T47D (cell line): Measurements from ENCODE around the gene ENAM.
"Not testable (repeated sequence)": the region's sequence is repeated elsewhere in the genome, so short reads cannot be mapped to it uniquely, and the experiment has no call there.

ENCODE experiments used
- DNase-seq, 2 experiments: peaks; one replicate each; pipeline versions ENCODE4 v3.0.0 to v3.0.0-alpha.2; 2011 to 2012; ENCODE audit warnings: low read depth in 1 of 2, low spot score in 1 of 2
- JUND ChIP-seq: IDR thresholded peaks from 2 replicates; pipeline ENCODE4 v1.6.1; 2012; ENCODE audit warnings: low read depth
- in situ Hi-C: cut with HindIII; loops from 2 replicates; pipeline ENCODE4 v1.10.0; 2016; ENCODE audit warnings: low sequenced_read_pairs, low pct_unique_long_range_greater_than_20kb

ENAM gene

DNA sequence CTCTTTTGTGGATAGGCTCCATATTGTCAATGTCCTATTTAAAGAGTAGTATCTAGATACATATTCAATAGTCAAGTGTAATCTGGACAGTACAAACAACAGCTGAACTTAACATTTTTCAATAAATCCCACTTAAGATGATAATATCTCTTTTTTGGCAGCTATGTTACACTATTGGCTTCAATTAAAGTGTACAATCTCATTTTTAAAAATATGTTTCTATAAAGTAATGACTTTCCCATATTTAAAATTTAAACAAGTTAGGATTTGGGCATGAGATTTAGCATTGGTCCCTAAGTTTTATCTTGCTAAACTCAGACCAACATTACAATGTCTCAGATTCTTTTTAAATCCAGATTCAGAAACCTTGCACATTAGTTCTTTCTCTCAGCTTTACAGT is 45.6 kb downstream of the ENAM start:
- no peak for TF ChIP-seq JUND
- no peak for DNase-seq
- in situ Hi-C loops, result no loop called here

DNA sequence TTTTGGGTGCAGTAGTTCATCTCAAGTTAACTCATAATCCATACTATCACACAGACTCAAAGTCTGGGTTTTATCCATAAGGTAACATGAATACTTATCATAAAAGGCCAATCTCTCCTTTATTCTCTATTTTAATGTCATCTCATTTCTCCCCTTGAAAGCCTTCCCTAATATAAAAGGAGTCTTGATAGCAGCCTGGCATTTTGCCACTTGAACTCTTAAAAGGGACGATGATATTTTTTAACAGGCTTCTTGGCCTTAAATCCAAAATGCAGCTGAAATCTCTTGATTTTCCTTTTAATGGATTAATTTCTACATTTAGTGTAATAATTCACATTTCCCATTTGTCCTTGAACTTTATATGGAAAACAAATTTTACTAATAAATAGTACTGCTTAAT is 46.2 kb downstream of the ENAM start:
- in situ Hi-C loops, result no loop called here
- no peak for DNase-seq
- no peak for TF ChIP-seq JUND

DNA sequence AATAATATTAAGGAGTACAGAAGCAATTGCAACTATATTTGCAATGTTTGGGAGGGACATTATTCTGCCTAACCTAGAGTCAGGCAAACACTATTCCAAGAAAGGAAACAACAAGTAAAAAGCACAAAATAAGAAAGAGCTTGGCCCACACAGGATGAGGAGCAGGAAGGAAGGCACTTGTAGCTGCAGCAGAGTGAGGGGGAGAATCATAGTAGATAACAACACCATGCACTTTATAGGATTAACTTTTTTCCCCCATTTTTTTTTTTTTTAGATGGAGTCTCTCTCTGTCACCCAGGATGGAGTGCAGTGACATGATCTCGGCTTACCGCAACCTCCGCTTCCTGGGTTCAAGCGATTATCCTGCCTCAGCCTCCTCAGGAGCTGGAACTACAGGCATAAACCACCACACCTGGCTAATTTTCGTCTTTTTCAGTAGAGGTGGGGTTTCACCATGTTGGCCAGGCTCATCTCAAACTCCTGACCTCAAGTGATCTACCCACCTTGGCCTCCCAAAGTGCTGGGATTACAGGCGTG is 48.1 kb downstream of the ENAM start:
- in situ Hi-C loops, result no loop called here
- DNase-seq, result no peak
- TF ChIP-seq JUND, result no peak

DNA sequence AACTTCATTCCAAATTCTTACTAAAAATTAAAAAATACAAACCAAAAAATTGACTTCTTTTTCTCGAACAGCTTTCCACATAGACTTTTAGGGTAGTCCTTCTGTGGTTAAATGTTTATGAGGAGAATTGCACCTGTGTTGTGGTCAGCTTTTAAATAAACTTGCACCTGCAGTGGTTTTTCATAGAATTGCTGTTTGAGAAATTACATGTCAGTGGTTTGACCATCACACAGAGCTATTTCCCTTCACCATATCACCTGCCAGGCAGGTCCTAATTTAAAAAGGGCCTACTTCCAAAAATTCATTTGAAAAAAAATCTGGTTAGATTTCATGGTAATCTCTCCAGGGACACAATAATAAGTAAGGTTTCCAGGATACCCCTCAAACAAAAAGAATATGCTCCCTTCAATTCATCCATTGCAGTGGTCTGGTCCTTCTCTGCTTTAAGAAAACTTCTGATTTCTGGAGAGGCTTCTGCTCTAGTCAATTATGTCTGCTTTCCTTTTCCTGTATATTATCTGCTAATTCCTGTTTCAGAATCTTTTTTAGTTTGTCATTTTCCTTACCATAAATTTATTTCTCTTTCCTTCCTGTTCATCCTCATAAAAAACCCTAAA is 49.9 kb downstream of the ENAM start:
- in situ Hi-C loops, result no loop called here
- no peak for DNase-seq
- TF ChIP-seq JUND, result no peak

GRCh38 chr4:70680934-70681333 is 52.4 kb downstream of the ENAM start:
- in situ Hi-C loops, result no loop called here
- no peak for DNase-seq
- no peak for TF ChIP-seq JUND

DNA sequence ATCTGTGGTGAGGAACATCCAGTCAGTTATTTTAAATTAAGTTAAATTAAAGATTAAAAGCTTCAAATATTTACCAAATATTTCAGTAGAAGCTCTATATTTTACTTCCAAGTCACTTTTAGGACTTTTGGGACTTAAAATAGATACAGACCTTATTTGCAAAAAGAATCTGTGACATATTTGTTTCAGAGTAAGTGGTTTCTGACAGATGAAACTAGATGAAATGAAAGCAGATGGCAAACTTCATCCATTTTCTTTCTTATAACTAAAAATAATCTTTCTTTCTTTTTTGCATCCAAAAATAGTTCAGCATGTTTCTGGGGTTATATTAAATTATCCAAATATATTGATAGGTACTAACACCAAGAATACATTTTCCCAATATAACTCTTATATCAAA is 53.2 kb downstream of the ENAM start:
- no peak for TF ChIP-seq JUND
- no peak for DNase-seq
- in situ Hi-C loops, result no loop called here

DNA sequence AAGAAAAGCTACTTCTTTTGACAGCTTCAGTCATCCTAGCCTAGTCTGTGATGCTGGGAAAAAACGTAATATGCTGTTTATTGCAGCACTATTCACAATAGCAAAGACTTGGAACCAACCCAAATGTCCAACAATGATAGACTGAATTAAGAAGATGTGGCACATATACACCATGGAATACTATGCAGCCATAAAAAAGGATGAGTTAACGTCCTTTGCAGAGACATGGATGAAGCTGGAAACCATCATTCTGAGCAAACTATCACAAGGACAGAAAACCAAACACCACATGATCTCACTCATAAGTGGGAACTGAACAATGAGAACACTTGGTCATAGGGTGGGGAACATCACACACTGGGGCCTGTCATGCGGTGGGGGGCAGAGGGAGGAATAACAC is 53.6 kb downstream of the ENAM start:
- DNase-seq, in situ Hi-C loops: not testable (repeated sequence)

GRCh38 chr4:70687392-70687791 is 58.8 kb downstream of the ENAM start:
- in situ Hi-C loops, result no loop called here
- no peak for TF ChIP-seq JUND
- DNase-seq, result no peak

- in situ Hi-C loops, result no loop called here
- TF ChIP-seq JUND, result no peak
These were observed 59.6 kb downstream of the ENAM start, which contains the start of gene UTP3 for GRCh38 chr4:70687821-70688794. UTP3 (plus strand) TSS chr4:70688532; CDS start chr4:70688678, 146 bp downstream.

DNA sequence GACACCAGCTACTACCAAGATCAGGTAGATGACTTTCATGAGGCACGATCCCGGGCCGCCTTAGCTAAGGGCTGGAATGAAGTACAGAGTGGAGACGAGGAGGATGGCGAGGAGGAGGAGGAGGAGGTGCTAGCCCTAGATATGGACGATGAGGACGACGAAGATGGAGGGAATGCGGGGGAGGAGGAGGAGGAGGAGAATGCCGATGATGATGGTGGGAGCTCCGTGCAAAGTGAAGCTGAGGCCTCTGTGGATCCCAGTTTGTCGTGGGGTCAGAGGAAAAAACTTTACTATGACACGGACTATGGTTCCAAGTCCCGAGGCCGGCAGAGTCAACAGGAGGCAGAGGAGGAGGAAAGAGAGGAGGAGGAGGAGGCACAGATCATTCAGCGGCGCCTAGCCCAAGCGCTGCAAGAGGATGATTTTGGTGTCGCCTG is 60.3 kb downstream of the ENAM start:
- in situ Hi-C loops, result no loop called here
- no peak for DNase-seq
- no peak for TF ChIP-seq JUND

More at GRCh38 chr4:70687821-70688794, 59.6 kb downstream of the ENAM start, which contains the start of gene UTP3:
- peak; percentile 60 to 98 for DNase-seq

DNA sequence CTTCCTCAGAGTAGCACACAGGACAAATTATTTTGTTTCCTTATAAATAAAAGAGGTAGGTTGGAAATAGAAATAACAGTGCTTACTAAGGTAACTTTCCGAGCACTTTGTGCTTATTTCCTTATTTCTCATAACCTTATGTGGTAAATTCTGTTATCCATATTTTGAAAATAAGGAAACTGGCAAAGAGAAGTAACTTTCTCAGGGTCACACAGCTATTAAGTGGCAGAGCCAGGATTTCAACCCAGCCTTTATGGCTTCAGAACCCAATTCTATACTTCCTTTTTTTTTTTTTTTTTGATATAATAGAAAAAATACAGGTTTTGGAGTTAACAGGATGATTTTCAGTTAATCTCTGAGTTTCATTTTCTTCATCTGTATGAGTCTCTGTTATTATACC is 63.1 kb downstream of the ENAM start:
- DNase-seq, result no peak
- in situ Hi-C loops, result no loop called here
- no peak for TF ChIP-seq JUND

DNA sequence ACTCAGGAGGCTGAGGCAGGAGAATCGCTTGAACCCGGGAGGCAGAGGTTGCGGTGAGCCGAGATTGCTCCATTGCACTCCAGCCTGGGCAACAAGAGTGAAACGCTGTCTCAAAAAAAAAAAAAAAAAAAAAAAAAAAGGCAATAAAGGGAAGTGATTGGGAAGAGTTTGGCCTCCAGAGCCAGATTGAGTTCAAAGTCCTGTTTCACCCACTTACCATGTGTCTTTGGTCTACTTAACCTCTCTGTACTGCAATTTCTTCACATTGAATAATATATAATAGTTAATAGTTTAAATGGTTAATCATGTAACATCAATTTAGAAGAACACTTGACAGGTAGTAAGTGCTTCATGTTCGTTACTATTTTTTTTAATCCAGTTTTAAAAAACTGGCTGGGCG is 66.1 kb downstream of the ENAM start:
- in situ Hi-C loops, DNase-seq: not testable (repeated sequence)
